Gastroesophageal sphincter (tissue), 3 donors: ENCODE data around the gene TBC1D5.

Experiments
- CTCF ChIP-seq, 4 experiments: fragments of 200-600 bp in 2 of 4; fragments of 450-650 bp in 2 of 4; sonication (generic) in 1 of 4; IDR thresholded peaks; one replicate each; pipeline ENCODE4 v1.5.1; 2017 to 2019; ENCODE audit warnings: antibody characterized with exemption in 4 of 4, mild to moderate bottlenecking in 2 of 4, moderate library complexity in 2 of 4
- EP300 ChIP-seq: sonication (generic); formaldehyde crosslinking; IDR thresholded peaks from one replicate; pipeline ENCODE4 v1.6.1; 2017; ENCODE audit warnings: antibody characterized with exemption, mild to moderate bottlenecking

GRCh38 chr3:17257269-17257668, 485.2 kb downstream of the TBC1D5 start:
- TF ChIP-seq CTCF (IDR thresholded peaks at IDR 0.05), result no peak
- TF ChIP-seq EP300, result no peak
